ENCODE results near the gene TMEM168.
A peak's percentile ranks its signal among the peaks of the same experiment; 100 is the strongest.
"Not testable (repeated sequence)": the region's sequence is repeated elsewhere in the genome, so short reads cannot be mapped to it uniquely, and the experiment has no call there.

TMEM168 gene, protein sequence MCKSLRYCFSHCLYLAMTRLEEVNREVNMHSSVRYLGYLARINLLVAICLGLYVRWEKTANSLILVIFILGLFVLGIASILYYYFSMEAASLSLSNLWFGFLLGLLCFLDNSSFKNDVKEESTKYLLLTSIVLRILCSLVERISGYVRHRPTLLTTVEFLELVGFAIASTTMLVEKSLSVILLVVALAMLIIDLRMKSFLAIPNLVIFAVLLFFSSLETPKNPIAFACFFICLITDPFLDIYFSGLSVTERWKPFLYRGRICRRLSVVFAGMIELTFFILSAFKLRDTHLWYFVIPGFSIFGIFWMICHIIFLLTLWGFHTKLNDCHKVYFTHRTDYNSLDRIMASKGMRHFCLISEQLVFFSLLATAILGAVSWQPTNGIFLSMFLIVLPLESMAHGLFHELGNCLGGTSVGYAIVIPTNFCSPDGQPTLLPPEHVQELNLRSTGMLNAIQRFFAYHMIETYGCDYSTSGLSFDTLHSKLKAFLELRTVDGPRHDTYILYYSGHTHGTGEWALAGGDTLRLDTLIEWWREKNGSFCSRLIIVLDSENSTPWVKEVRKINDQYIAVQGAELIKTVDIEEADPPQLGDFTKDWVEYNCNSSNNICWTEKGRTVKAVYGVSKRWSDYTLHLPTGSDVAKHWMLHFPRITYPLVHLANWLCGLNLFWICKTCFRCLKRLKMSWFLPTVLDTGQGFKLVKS

DNA sequence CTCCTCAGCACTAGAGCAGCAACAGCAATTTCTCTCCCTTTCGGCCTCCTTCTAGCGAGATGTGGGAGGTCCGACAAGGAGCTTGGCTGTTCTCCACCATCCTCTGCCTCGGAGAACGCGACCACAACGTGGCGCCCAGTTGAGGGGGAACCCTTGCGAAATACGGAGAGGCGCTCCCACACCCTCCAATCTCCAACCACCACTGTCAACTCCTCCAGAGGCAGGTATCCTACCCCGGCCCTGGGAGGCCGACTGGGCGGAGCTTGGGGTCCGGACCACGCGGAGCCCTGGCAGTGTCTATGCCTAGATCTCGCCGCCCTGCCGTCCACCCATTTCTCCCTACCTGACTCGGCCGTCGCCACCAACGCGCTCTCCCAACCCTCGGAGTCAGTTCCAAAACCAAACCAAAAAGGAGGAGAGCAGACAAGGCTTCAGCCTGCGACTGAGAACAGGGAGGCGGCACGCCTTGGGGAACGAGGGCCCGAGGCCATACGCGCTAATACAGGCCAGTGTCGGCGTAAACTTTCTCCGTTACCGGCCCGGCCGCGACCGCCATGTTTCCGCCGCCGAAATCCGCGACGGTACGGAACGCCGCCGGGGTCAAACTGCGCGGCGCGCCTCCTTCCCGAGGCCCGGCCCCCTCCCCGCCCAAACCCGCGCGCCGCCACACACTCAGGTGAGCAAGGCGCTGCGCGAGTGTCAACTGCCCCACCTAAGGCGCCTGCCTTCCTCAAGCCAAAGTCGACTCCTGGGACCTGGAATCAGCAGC is at the start of gene TMEM168:
TMEM168 (minus strand) TSS at position 577 of the 769 bp plus-strand sequence. CDS start 5,568 bp downstream, outside the sequence.
- no peak for FAIRE-seq

DNA sequence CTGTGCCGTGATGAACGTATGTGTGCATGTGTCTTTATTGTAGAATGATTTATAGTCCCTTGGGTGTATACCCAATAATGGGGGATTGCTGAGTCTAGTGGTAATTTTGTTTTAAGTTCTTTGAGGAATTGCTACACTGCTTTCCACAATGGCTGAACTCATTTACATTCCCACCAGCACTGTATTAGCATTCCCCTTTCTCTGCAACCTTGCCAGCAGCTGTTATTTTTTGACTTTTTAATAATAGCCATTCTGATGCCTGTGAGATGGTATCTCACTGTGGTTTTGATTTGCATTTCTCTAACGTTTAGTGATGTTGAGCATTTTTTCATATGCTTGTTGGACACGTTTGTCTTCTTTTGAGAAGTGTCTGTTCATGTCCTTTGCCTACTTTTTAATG is 45.7 kb upstream of the TMEM168 start:
- FAIRE-seq = not testable (repeated sequence)

DNA sequence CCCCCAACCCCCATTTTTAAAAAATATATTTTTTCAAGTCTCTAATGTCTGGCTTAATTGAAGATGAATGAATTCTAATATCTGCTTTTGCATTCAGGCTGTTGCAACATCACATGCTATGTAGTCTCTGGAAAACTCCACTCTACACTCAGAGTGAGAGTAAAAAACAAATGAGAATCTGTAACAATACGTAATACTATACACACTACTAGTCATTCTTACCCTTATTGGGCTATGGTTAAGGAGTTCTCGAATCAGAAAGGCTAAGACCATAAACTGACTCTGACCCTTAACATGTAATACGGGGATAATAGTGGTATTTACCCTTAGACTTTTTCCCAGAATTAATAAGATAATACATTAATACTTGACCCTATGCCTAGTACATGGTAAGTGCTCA is 42.9 kb upstream of the TMEM168 start:
- FAIRE-seq = no peak

DNA sequence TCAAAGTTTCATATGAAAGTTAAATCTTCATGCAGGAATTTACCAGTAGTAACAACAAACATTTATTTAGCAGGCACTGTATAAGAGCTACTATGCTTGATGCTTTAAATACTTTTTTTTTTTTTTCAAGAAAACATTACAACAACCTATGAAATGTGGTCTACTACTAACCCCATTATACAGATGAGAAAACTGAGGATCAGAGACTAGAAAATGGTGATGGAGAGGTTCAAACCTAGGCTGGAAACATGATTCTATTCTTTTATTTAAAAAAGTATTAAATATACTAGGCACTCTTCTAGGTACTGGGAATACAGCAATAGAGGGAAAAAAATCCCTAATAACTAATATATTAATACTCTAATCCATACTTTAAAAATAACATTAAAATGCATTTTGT is 40.6 kb upstream of the TMEM168 start:
- no peak for FAIRE-seq

DNA sequence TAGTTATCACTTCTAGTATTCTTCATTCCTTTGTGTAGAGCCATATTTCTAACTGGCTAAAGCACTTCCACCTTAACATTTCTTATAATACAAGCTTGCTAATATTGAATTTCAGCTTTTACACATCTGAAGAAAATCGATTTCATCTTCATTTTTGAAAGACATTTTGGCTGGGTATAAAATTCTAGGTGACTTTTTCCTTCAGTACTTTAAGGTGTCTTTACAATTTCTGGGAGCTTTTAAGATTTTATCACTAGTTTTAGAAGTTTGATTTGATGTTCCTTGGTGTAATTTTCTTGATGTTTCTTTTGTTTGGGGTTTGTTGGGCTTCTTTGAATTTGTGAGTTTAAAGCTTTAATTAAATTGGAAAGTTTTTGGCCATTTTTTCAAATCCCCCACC is 38.5 kb upstream of the TMEM168 start:
- peak; percentile 37 for FAIRE-seq

DNA sequence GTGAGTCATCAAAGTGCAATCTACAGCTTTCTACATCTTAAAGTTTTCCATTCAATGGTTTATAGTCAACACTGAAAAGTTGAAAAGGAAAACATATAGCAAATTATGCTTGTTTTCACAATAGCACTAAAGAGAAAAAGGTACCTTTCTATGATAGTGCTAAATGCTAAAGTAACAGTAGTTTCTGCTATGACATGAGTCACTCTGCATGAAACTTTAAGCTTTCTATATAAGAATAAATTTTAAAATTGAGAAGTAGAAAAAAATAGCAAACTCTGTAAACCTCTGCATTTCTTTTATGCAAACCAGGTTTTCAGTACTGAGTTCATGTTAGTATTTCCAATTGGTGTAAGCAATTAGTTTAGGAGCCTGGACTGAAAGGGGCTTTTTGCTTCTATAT is 31.2 kb upstream of the TMEM168 start:
- FAIRE-seq = no peak

DNA sequence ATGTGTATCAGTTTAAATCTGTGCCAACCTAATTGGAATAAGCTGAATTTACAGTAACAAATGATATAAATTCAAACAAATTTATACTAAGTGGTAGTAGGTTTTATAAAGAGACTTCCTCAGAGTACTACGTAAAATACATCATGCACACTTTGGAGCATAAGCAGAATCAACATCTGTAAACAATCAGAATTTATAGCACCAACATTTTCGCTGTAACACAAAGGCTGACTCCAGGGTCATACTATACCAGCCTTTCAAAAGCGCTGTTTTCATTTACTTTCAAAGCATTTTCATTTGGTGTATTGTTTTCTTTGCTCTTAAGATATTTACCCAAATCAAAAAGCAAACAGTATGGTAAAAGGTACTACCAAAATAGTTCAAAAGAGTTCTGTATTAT is 29.3 kb upstream of the TMEM168 start:
- no peak for FAIRE-seq

DNA sequence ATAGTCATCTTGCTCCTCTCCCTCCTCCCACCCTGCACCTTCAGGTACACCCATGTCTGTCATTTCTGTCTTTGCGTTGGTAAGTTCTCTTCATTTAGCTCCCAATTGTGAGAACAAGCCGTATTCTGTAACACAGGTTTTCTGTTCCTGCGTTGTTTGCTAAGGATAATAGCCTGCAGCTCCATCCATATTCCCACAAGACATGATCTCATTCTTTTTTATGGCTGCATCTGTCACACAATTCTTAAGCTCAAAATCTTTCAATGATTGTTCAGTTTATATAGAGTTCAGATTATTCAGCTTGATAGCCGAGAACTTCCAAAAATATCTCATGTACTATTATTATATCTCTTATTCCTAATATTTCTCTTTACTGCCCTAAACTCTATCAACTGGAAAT is 16.0 kb upstream of the TMEM168 start:
- no peak for FAIRE-seq

DNA sequence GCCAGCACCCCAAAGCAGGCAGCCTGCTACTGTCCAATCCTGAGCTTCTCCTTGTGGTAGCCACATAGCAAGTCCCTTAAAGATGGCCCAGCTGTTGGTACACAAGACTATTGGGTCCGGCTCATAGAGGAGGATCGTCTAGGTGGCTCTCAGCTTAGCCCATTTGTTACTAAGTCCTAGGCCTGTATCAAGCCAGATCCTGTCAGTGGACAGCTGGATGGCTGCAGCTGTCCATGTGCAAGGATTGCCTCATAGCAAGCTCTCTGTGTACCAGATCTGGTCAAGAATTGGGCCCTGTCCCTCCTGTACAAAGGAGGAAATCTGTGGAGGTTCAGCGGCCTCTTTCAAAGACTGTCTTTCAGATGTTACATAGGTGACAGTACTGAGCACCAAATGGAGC is 12.2 kb upstream of the TMEM168 start:
- no peak for FAIRE-seq

DNA sequence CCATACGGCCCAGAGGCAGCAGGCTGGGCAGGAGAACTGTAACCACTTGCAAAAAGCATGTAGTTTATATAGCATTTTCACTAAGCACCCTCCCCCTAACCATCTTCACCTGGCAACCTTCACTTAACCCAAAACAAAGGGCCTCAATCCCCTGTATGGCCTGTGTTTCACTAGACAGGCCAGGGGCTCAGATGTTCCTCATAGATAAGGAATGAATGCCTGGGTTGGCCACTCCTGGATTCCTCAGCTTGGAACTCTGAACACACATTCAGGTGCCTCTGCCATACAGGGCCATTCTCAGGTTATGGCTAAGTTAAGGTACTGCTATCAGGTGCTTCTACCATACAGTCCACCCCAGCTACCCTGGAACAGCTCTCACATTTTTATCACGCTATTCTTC is 10.3 kb upstream of the TMEM168 start:
- no peak for FAIRE-seq

DNA sequence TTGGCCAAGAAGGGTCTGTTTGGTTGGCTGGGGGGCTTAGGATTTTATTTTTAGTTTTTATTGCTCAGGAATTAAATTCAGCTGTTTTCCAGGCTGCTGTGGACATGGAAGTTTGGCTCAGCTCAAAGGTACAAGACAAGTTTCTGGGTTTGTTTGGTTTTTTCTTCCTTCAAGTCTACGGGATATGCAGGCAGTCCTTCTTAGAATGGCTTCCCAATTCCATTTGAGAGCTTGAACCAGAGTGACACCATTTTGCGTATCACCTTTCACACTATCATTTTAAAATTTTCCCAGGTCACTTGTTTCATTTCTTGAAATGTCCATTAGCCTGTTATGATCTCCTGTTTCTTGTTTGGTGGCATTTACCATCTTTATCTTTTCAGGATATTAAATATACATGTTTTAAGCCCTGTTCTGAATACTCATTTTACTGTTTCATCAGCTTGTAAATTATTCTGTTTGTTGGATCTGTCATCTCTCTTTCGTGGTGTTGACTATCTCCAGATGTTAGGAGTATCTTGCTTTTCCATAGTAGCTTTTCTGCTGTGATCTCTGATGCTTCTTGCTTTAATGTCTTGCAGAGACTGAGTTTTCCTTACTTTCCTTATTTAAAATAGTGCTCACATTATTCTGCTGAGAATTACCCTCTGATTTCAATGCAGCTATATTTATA is 9.4 kb upstream of the TMEM168 start:
- no peak for FAIRE-seq

DNA sequence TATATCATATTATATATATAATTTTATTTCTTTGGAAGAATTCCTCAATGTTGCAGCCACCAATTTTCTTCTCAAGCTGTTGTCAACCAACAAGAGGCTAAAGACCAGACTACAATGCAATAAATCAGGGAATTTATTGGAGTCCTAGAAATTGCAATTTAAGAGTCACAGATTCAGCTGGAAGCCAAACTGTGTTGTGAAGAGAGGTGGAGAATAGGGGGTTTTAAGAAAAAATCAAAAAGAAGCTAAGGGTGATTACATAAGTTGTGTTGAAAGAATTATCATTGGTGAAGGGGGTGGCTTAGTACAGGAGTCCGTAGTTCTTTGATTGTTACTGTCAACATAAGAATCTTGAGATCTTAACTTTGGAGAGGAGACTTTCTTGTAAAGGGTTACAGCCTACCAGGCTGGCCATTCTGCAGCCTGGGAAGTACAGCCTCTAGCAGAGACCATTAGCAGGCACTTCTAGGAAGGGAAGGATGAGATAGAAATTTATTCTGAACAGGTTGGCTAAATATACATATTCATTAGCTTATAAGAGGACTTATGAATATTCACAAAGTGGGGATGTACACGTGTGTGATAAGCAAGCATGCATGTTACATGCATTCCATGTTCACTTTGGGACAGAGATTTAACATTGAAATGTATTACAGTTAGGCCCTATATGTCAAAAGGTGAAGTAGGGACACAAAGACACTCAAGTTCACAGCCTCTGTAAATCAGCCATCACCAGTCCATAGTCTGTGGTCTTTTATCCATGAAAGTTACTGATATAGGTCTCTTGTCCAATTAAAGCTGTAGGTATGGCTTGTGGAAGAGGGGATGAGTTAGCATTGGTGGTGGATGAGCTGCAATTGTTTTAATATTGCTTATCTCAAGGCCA is 8.3 kb upstream of the TMEM168 start:
- no peak for FAIRE-seq

DNA sequence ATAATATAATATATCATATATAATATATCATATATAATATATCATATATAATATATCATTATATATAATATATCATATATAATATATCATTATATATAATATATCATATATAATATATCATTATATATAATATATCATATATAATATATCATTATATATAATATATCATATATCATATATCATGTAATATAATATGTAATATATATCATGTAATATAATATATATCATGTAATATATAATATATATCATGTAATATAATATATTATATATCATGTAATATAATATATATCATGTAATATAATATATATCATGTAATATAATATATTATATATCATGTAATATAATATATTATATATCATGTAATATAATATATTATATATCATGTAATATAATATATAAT is 6.4 kb upstream of the TMEM168 start:
- peak; percentile 100 for FAIRE-seq

DNA sequence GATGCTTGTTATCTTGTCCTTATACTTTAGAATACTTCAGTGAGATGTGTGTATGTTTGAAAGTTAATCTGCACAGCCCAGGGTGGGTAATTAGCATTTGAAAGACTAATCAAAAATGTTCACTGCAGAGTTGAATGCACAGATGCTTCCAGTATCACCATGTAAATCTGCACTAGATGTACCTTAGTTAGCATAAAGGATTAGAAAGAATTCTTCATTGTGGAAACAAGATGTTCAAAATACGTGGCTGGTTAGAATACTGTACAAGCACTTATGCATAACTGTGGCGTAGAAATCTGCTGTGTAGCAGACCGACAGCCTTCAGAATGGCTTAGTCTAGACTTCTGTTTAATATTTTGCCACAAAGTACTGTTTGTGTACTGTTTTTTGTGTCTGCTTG is 2.2 kb upstream of the TMEM168 start:
- no peak for FAIRE-seq

DNA sequence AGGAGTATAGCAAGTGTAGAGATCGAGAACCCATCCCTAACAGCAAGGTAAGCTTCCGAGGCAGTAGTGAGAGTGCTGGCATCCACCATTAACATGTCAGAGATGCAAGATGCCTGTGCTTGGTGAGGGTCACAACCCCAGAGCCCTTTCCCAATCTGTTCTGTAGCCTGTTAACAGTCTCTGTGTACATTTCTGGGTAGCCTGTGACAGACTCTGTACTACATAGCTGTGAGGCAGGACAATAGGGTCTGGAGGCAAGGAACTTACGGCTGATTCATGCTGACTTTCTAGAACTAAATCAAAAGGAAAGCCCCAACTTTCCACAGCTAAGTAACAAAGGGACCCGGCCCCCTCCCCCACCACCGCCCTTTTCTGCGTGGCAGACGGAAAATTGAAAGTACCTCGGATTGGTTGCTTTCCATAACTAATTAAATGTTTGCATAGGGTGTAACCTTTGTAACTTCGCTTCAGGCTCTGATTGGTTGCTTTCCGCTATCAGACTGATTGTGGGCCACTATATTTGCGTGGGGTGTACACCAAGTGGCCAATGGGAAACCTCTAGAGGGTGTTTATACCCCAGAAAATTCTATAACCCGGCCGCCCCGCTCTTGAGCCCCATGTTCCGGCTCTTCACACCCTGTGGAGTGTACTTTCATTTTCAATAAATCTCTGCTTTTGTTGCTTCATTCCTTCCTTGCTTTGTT is 1.4 kb upstream of the TMEM168 start:
- FAIRE-seq = no peak

DNA sequence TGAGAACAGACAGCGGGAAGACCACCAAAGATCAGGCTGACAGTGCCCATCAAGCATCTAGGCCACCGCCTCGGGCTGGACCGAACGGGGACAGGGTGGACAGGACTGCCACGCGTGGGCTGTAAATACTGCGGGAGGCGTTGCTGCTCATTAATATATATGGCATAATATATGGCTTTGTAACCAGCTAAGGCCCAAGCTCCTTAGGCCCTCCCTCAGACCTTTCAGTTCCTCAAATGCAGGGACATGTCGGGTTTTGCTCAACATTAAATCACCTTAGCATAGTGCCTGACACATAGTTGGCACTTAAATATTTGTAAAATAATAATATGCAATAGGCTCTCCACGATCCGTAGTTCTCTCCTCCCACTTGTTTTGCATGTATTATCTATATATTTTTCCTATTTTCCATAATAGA is 402 bp upstream of the TMEM168 start:
- FAIRE-seq = no peak

DNA sequence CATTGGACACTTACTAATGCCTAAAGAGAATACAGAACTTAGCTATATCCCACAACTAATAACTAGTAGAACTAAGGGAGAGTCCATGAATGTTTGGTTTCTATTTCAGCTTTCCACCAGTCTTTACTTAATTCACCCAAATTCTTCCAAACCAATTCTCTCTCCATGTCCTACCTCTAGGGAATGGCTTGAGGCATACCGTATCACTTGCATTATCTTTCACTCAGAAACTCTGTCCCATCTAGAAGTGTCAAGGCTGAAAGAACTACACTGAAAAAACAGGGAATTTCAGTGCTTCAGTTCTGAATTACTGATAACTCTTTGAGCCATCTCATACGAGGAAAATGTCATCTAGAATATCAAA is 758 bp downstream of the TMEM168 start:
- no peak for FAIRE-seq

DNA sequence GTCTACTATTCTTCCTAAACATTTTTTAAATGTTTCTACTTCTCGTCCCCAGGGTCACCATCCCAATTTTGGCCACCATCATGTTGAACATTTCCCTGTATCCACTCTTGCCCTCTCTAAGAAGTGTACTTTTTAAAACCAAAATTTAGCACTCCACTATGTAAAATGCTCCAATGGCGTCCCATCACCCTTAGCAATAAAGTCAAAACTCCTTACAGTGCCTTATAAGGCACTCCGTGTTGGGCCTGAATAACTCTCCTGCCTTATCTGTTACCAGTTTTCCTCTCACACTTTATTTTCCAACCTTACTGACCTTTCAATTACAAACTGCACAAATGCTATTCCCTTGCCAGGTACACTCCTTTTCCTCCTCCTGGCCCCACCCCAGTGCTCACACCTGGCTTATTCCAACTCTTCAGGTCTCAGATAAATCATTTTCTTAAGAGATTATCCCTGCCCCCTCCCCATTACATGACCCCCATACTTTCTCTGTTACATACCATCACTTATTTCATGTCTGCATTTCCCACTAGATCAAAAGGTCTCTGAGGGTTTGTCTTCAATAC is 1.3 kb downstream of the TMEM168 start:
- no peak for FAIRE-seq

DNA sequence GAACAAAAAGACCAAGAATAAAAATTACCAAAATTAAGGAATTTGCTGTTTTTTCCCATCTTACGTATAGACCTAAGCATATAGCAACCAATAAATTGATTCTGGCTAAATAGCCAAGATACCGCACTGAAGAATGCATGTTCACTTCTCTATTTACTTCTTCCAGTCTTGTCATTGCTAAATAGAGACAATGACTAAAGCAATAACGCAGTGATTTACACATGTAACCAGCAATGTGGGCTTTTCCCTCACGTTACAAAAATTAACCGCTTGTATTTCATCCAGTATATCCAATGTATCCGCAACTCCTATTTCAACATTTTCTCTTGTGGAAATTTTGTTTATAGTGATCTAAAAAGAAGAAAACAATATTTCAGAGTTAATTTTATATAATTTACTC is 5.6 kb downstream of the TMEM168 start:
- FAIRE-seq = no peak

DNA sequence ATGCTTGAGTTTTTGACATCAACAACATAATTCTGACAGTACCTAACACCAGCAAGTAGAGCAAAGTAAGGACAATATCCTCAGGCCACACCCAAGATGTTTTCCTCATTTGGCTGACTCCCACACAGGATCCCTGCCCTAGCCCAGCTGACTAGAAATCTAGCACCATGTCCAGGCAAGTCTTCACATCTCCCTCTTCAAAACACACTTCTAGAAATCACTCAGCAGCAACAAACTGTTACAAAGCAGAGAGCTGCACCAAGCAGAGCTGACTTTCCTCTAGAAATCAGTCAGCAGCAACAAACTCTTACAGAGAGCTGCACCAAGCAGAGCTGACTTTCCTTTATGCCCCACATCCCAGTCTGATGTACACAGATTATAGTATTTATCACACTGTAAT is 7.7 kb downstream of the TMEM168 start:
- no peak for FAIRE-seq

DNA sequence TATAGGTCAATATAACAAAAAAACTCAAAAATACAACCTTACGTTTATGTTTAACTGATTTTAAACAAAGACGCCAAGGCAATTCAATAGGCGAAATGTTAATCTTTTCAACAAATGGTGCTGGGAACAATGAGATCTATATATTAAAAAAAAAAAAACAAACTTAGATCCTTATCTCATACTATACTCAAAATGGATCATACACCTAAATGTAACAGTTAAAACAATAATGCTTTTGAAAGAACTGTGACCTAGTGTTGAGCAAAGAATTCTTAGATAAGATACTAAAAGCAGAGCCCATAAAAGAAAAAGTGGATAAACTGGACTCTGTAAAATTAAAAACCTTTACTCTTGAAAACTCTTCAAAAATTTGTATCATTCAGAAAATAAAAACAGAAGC is 8.6 kb downstream of the TMEM168 start:
- FAIRE-seq = no peak
